Mammary epithelial cell (primary cell): ENCODE measurements around the gene WDR4.

Experiments
- CTCF ChIP-seq, 2 donors: IDR thresholded peaks in 1 of 2; conservative IDR thresholded peaks in 1 of 2; 2 replicates each; pipeline ENCODE4 v1.5.1; 2011 to 2012; ENCODE audit warnings: inconsistent platforms in 2 of 2, low read length in 2 of 2, mild to moderate bottlenecking in 2 of 2, control low read depth in 1 of 2, low read depth in 1 of 2; ENCODE audit not compliant: insufficient read depth in 1 of 2; ENCODE audit errors: extremely low read depth in 1 of 2
- EZH2 ChIP-seq: IDR thresholded peaks from 2 replicates; pipeline ENCODE4 v1.6.1; 2012; ENCODE audit warnings: low read length, inconsistent platforms, borderline replicate concordance

GRCh38 chr21:42820616-42821465 lies 58.5 kb downstream of the WDR4 start:
- no peak for TF ChIP-seq CTCF (conservative IDR thresholded peaks at IDR 0.05 in 1 of 2, IDR thresholded peaks at IDR 0.05 in 1 of 2; ENCODE audit: extremely low read depth in 1 of 2, insufficient read depth in 1 of 2, low read depth in 1 of 2, low read length in 2 of 2)
- no peak for TF ChIP-seq EZH2
